ENCODE results near the gene RPL4.

- no peak for TF ChIP-seq POLR2A (IDR thresholded peaks at IDR 0.05; ENCODE audit: low read length)
- TF ChIP-seq GATA1 (IDR thresholded peaks at IDR 0.05; ENCODE audit: low read depth, low read length), result no peak
Measured at GRCh38 chr15:66452420-66452819, 52.2 kb downstream of the RPL4 start.

Data from erythroblast (primary cell).